HepG2 (cell line): ENCODE data around the gene GDF15. TPM values are rescaled to one million over a fixed set of nuclear protein-coding genes. Genes with fewer than 3 reads are reported as not detected.

Experiments
- ATF7 ChIP-seq, 2 experiments: fragments of 450-650 bp in 1 of 2; sonication (generic) in 1 of 2; formaldehyde crosslinking in 1 of 2; IDR thresholded peaks; 2 replicates each; pipeline versions ENCODE4 v1.4.0 to v1.6.1; 2016 to 2020; ENCODE audit warnings: antibody characterized with exemption in 1 of 2, mild to moderate bottlenecking in 1 of 2, missing genetic modification reagents in 1 of 2
- ATRX ChIP-seq: sonication (generic); formaldehyde crosslinking; IDR thresholded peaks from 2 replicates; pipeline ENCODE4 v1.4.0; 2020; ENCODE audit warnings: missing genetic modification reagents, borderline replicate concordance
- CAMTA2 ChIP-seq: sonication (generic); formaldehyde crosslinking; IDR thresholded peaks from 2 replicates; pipeline ENCODE4 v1.4.0; 2020; ENCODE audit warnings: mild to moderate bottlenecking, missing genetic modification reagents, borderline replicate concordance
- FOXK1 ChIP-seq: sonication (generic); formaldehyde crosslinking; IDR thresholded peaks from 2 replicates; pipeline ENCODE4 v1.4.0; 2020; ENCODE audit warnings: low read depth, missing genetic modification reagents, borderline replicate concordance
- FOXK2 ChIP-seq: fragments of 450-650 bp; IDR thresholded peaks from 2 replicates; pipeline ENCODE4 v1.6.1; 2016
- HDAC6 ChIP-seq: fragments of 200-600 bp; sonication (generic); IDR thresholded peaks from 2 replicates; pipeline ENCODE4 v1.7.0; 2017; ENCODE audit warnings: mild to moderate bottlenecking, antibody characterized with exemption, low read length, low read depth
- HIVEP1 ChIP-seq: sonication (generic); formaldehyde crosslinking; IDR thresholded peaks from 2 replicates; pipeline ENCODE4 v1.4.0; 2020; ENCODE audit warnings: mild to moderate bottlenecking, missing genetic modification reagents
- IRX3 ChIP-seq: sonication (generic); formaldehyde crosslinking; IDR thresholded peaks from 2 replicates; pipeline ENCODE4 v1.8.1; 2023; ENCODE audit warnings: mild to moderate bottlenecking, low read depth, missing genetic modification reagents, borderline replicate concordance
- MAFK ChIP-seq, 2 experiments: IDR thresholded peaks in 1 of 2; conservative IDR thresholded peaks in 1 of 2; 2 replicates each; pipeline ENCODE4 v1.6.1; 2011; ENCODE audit warnings: improper control_type of control experiment in 2 of 2, low read length in 2 of 2
- REL ChIP-seq: sonication (generic); formaldehyde crosslinking; conservative IDR thresholded peaks from 2 replicates; pipeline ENCODE4 v1.8.0; 2022; ENCODE audit warnings: mild to moderate bottlenecking, missing genetic modification reagents, moderate library complexity
- SOX6 ChIP-seq, 2 experiments: fragments of 450-650 bp in 1 of 2; sonication (generic) in 1 of 2; formaldehyde crosslinking in 1 of 2; IDR thresholded peaks; 2 replicates each; pipeline versions ENCODE4 v1.4.0 to v1.6.1; 2017 to 2020; ENCODE audit warnings: antibody characterized with exemption in 1 of 2, mild to moderate bottlenecking in 1 of 2, missing genetic modification reagents in 1 of 2
- XBP1 ChIP-seq: sonication (generic); formaldehyde crosslinking; IDR thresholded peaks from 2 replicates; pipeline ENCODE4 v1.5.0; 2020; ENCODE audit warnings: missing genetic modification reagents
- ZNF101 ChIP-seq: sonication (generic); formaldehyde crosslinking; IDR thresholded peaks from 2 replicates; pipeline ENCODE4 v1.4.0; 2020; ENCODE audit warnings: mild to moderate bottlenecking, low read depth, missing genetic modification reagents, borderline replicate concordance
- ZNF251 ChIP-seq: sonication (generic); formaldehyde crosslinking; IDR thresholded peaks from 2 replicates; pipeline ENCODE4 v1.9.0; 2021; ENCODE audit warnings: mild to moderate bottlenecking, missing genetic modification reagents
- ZNF30 ChIP-seq: sonication (generic); formaldehyde crosslinking; IDR thresholded peaks from 2 replicates; pipeline ENCODE4 v1.5.0; 2020; ENCODE audit warnings: mild to moderate bottlenecking, missing genetic modification reagents
- ZNF326 ChIP-seq: sonication (generic); formaldehyde crosslinking; IDR thresholded peaks from 2 replicates; pipeline ENCODE4 v1.4.0; 2020; ENCODE audit warnings: missing genetic modification reagents, borderline replicate concordance
- ZNF382 ChIP-seq: sonication (generic); formaldehyde crosslinking; IDR thresholded peaks from 2 replicates; pipeline ENCODE4 v1.5.0; 2020; ENCODE audit warnings: missing genetic modification reagents, mild to moderate bottlenecking, borderline replicate concordance
- polyA plus RNA-seq, 8 experiments: library from polyadenylated mRNA; depleted of rRNA in 3 of 8; stranded (reverse) in 7 of 8; unstranded in 1 of 8; fragments of >200 nt; fragmentation: Illumina TruSeq in 4 of 8; extraction: Trizol in 4 of 8; gene quantifications; 2 replicates each; pipeline versions ENCODE4 v1.2.1 to v1.2.3, GENCODE V29; 2011 to 2016; ENCODE audit warnings: low read depth in 4 of 8, missing spikeins in 1 of 8, mixed read lengths in 1 of 8; ENCODE audit not compliant: insufficient read depth in 1 of 8
- total RNA-seq, 5 experiments: library from RNA; depleted of rRNA; stranded (reverse); fragments of >200 nt; fragmentation: Illumina TruSeq; extraction: Trizol; gene quantifications; 2 replicates each; pipeline ENCODE4 v1.2.3, GENCODE V29; 2016; ENCODE audit warnings: low read depth in 1 of 5
- TF ChIP-seq, protein P1 (sequence below): sonication (generic); formaldehyde crosslinking; IDR thresholded peaks from 2 replicates; pipeline ENCODE4 v1.8.1; 2022; ENCODE audit warnings: low read depth, mild to moderate bottlenecking, missing genetic modification reagents
- TF ChIP-seq, protein P2 (sequence below): sonication (generic); formaldehyde crosslinking; IDR thresholded peaks from 2 replicates; pipeline ENCODE4 v1.8.0; 2022; ENCODE audit warnings: missing genetic modification reagents, mild to moderate bottlenecking, borderline replicate concordance
- TF ChIP-seq, protein P3 (sequence below): sonication (generic); formaldehyde crosslinking; IDR thresholded peaks from 2 replicates; pipeline ENCODE4 v1.4.0; 2020; ENCODE audit warnings: mild to moderate bottlenecking, missing genetic modification reagents
- TF ChIP-seq, protein P4 (sequence below): sonication (generic); formaldehyde crosslinking; IDR thresholded peaks from 2 replicates; pipeline ENCODE4 v1.4.0; 2020; ENCODE audit warnings: missing genetic modification reagents, borderline replicate concordance

Gene GDF15
- total and polyA plus RNA-seq, 2 of the 13 experiments (the other 11 are each of a cell fraction or from before 2014, with no cell fraction given): 146 to 422 TPM

DNA sequence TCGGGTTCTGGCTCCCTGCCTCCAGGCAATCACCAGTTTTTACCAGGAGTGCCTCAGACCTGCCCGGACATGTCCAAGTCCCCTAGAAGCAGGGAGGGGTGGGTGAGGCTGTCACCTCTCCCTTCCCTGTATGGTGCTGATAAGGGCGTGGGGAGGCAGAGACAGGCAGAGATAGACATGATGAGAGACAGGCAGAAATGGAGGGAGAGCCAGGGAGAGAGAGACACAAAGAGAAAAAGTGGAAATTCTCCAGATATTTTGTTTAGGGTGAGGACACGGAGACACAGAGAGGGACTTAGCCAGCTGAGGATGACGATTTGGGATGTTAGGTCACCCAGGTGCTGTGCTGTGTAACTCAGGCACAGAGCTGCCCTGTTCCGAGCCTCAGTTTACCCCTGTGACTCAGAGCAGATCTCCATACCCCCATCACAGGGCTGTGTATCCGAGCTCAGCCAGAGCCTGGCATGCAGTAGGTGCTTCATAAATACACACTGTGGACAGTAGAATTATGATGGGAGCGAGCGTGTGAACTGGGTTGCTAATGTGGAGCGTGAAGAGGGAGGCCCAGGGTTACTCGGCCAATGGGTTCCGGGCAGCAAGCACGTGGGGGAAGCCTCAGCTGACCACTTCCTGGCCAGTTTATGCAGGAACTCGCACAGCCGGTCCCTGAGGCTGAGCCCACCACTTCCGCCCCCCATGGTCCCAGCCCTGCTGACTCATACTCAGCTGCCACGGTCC, 11.9 kb upstream of the GDF15 start (continued):
- TF ChIP-seq XBP1 (CRISPR knock-in tag): no peak
- peak; percentile 88 for TF ChIP-seq HIVEP1 (CRISPR knock-in tag)
- TF ChIP-seq, protein P1, sequence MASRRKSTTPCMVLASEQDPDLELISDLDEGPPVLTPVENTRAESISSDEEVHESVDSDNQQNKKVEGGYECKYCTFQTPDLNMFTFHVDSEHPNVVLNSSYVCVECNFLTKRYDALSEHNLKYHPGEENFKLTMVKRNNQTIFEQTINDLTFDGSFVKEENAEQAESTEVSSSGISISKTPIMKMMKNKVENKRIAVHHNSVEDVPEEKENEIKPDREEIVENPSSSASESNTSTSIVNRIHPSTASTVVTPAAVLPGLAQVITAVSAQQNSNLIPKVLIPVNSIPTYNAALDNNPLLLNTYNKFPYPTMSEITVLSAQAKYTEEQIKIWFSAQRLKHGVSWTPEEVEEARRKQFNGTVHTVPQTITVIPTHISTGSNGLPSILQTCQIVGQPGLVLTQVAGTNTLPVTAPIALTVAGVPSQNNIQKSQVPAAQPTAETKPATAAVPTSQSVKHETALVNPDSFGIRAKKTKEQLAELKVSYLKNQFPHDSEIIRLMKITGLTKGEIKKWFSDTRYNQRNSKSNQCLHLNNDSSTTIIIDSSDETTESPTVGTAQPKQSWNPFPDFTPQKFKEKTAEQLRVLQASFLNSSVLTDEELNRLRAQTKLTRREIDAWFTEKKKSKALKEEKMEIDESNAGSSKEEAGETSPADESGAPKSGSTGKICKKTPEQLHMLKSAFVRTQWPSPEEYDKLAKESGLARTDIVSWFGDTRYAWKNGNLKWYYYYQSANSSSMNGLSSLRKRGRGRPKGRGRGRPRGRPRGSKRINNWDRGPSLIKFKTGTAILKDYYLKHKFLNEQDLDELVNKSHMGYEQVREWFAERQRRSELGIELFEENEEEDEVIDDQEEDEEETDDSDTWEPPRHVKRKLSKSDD (CRISPR knock-in tag): 0 out of 2 replicates have a peak, but pooled peaks have one; percentile 47
- TF ChIP-seq ZNF101: no peak
- no peak for TF ChIP-seq SOX6 (IDR thresholded peaks at IDR 0.05)
- TF ChIP-seq SOX6 (CRISPR knock-in tag; IDR thresholded peaks at IDR 0.05): peak; percentile 88
- TF ChIP-seq MAFK (conservative IDR thresholded peaks at IDR 0.05 in 1 of 2, IDR thresholded peaks at IDR 0.05 in 1 of 2; ENCODE audit: low read length in 2 of 2): peak; percentile 44 to 49; a peak in 3 of 4 replicates
- TF ChIP-seq, protein P2, sequence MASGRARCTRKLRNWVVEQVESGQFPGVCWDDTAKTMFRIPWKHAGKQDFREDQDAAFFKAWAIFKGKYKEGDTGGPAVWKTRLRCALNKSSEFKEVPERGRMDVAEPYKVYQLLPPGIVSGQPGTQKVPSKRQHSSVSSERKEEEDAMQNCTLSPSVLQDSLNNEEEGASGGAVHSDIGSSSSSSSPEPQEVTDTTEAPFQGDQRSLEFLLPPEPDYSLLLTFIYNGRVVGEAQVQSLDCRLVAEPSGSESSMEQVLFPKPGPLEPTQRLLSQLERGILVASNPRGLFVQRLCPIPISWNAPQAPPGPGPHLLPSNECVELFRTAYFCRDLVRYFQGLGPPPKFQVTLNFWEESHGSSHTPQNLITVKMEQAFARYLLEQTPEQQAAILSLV (CRISPR knock-in tag): no peak; the same call in 1 of the 2 replicates
- TF ChIP-seq, protein P3, sequence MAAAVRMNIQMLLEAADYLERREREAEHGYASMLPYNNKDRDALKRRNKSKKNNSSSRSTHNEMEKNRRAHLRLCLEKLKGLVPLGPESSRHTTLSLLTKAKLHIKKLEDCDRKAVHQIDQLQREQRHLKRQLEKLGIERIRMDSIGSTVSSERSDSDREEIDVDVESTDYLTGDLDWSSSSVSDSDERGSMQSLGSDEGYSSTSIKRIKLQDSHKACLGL (CRISPR knock-in tag): peak; percentile 80
- TF ChIP-seq ATRX (CRISPR knock-in tag): no peak
- TF ChIP-seq IRX3 (CRISPR knock-in tag): no peak
- no peak for TF ChIP-seq ZNF30 (CRISPR knock-in tag)
- TF ChIP-seq, protein P4, sequence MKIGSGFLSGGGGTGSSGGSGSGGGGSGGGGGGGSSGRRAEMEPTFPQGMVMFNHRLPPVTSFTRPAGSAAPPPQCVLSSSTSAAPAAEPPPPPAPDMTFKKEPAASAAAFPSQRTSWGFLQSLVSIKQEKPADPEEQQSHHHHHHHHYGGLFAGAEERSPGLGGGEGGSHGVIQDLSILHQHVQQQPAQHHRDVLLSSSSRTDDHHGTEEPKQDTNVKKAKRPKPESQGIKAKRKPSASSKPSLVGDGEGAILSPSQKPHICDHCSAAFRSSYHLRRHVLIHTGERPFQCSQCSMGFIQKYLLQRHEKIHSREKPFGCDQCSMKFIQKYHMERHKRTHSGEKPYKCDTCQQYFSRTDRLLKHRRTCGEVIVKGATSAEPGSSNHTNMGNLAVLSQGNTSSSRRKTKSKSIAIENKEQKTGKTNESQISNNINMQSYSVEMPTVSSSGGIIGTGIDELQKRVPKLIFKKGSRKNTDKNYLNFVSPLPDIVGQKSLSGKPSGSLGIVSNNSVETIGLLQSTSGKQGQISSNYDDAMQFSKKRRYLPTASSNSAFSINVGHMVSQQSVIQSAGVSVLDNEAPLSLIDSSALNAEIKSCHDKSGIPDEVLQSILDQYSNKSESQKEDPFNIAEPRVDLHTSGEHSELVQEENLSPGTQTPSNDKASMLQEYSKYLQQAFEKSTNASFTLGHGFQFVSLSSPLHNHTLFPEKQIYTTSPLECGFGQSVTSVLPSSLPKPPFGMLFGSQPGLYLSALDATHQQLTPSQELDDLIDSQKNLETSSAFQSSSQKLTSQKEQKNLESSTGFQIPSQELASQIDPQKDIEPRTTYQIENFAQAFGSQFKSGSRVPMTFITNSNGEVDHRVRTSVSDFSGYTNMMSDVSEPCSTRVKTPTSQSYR (CRISPR knock-in tag): peak; percentile 92; the same call in 1 of the 2 replicates
- no peak for TF ChIP-seq ZNF382 (CRISPR knock-in tag)
- no peak for TF ChIP-seq REL (CRISPR knock-in tag)
- TF ChIP-seq FOXK2: 0 out of 2 replicates have a peak, but pooled peaks have one; percentile 22
- TF ChIP-seq HDAC6: no peak
- TF ChIP-seq FOXK1 (CRISPR knock-in tag): peak; percentile 64; the same call in 1 of the 2 replicates
- TF ChIP-seq ZNF251: no peak
- no peak for TF ChIP-seq ATF7 (IDR thresholded peaks at IDR 0.05)
- TF ChIP-seq ATF7 (CRISPR knock-in tag; IDR thresholded peaks at IDR 0.05): no peak; the same call in 1 of the 2 replicates
- peak; percentile 67; the same call in 1 of the 2 replicates for TF ChIP-seq CAMTA2
- TF ChIP-seq ZNF326 (CRISPR knock-in tag): no peak
